Measurements from ENCODE around the gene UNG.
A peak's percentile ranks its signal among the peaks of the same experiment; 100 is the strongest.
"Not testable (repeated sequence)": the region's sequence is repeated elsewhere in the genome, so short reads cannot be mapped to it uniquely, and the experiment has no call there.

UNG gene

DNA sequence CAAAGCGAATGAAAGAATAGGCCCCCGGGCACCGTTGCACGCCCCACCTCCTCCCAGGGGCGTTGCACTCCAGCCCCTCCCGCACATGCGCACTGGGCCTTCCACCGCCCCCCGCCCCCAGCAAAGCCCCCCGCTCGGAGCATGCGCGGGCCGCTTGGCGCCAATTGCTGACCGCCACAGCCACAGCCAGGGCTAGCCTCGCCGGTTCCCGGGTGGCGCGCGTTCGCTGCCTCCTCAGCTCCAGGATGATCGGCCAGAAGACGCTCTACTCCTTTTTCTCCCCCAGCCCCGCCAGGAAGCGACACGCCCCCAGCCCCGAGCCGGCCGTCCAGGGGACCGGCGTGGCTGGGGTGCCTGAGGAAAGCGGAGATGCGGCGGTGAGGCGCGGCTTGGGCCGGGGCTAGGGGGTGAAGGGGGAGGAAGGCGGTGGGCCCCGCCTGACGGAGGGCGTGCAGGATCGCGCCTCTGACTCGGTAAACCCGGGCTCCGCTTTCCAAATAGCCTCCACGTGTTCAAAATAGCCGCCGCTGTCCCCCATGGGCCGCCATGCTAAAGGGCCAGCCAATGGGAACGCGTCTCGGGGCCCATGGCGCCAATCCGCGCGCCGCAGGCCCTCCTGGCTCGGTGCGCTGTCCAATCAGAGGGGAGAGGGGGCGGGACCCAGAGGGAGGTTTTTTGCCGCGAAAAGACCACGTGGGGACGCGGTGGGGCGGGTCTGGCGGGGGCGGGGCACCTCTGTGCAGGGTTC lies at the start of gene UNG:
Gene UNG, plus strand, starts transcription at position 163 of the 748 bp plus-strand sequence. Its CDS starts 83 bp downstream, at position 246.
- DNase-seq (ENCODE audit: low spot score) = peak; percentile 99

DNA sequence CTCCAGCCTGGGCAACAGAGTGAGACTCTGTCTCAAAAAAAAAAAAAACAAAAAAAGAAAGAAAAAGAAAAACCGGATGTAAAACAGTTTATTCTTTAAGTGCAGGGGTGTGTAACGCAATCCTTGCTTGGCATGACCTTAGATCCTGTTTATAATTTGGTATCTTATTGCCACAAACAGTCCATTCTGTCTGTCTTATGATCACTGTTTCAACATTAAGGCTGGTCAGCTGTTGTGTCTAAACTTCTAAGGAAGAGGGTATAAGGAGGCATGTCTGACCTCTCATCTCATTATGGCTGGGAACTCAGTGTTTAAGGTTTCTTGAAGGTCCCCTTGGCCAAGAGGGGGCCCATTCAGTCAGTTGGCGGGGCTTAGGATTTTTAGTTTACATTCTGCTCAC lies 48.7 kb upstream of the UNG start:
- DNase-seq (ENCODE audit: low spot score) = not testable (repeated sequence)

- DNase-seq (ENCODE audit: low spot score) = not testable (repeated sequence)
Observed at GRCh38 chr12:109049794-109050193, 47.6 kb upstream of the UNG start.

GRCh38 chr12:109052097-109052413 lies 45.3 kb upstream of the UNG start:
- no peak for DNase-seq (ENCODE audit: low spot score)

GRCh38 chr12:109052414-109053323 lies 44.7 kb upstream of the UNG start, which contains the start of gene USP30:
TSS of gene USP30 (plus strand) at chr12:109052576. CDS start at chr12:109052679, 103 bp downstream.
- peak; percentile 91 for DNase-seq (ENCODE audit: low spot score)

DNA sequence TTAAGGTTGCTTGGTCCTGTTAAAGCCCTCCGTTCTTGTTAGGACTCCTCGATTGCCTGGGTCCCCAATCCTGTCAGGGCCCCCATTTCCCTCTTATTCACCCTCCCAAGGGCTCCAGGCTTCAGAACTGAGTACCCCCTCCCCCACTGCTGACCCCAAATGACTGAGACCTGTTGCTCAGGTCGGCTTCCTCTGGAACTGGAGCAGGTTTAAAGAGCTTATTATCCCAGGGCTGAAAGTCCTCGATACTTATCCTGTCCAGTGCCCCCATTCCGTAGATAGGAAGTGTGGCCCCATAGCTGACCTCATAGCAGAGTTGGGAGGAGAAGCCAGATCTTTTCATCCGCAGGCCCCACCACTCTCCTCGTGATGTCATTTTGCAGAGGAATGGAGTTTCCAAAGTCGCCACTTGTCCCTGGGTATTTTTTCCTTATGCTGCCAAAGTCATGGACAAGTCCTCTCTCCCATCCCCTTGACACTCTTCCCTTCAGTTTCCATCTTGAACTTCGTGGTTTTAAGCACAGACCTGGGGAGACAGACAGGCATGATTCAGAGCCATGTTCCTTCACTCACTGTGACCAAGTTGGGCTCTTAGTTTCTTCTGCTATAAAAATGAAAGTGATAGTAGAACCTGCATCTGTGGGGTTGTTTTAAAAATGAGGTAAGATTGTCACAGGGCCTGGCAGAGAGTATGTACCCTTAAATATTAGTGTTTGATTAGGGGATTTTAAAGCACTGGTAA lies 43.8 kb upstream of the UNG start:
- no peak for DNase-seq (ENCODE audit: low spot score)

- DNase-seq (ENCODE audit: low spot score) = not testable (repeated sequence)
Observed at GRCh38 chr12:109054124-109054513, 43.3 kb upstream of the UNG start.

- DNase-seq (ENCODE audit: low spot score) = no peak
Observed at GRCh38 chr12:109054520-109054919, 42.9 kb upstream of the UNG start.

- DNase-seq (ENCODE audit: low spot score) = no peak
Observed at GRCh38 chr12:109056891-109057290, 40.5 kb upstream of the UNG start.

DNA sequence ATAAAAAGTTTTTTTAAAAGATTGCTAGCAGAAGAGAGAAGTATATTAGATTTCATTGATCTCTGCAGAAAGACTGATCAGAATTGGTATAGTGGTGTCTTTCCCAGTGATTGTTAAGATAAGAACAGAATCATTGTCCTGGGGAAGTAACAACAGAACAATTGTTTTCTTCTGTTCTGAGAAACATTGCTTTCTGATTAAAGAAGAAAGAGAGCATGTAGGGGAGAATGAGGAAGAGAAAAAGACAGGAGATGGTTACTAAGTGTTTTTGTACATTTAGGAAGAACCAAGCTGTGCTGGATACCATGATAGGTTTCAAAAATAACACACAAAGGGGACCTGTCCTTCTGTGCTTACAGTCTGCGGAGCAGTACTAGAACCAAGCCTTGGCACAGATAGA lies 40.0 kb upstream of the UNG start:
- no peak for DNase-seq (ENCODE audit: low spot score)

GRCh38 chr12:109058773-109059172 lies 38.6 kb upstream of the UNG start:
- no peak for DNase-seq (ENCODE audit: low spot score)

DNA sequence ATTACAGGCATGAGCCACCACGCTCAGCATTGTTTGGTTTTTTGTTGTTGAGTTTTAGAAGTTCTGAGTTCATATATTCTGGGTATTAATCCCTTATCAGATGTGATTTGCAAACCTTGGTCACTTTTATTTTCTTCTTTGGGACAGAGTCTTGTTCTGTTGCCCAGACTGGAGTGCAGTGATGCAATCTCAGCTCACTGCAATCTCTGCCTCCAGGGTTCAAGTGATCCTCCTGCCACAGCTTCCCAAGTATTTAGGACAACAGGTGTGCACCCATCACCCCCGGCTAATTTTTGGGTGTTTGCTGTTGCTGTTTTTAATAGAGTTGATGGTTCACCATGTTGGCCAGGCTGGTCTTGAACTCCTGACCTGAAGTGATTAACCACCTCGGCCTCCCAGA lies 33.3 kb upstream of the UNG start:
- no peak for DNase-seq (ENCODE audit: low spot score)

- DNase-seq (ENCODE audit: low spot score) = no peak
Observed at GRCh38 chr12:109065154-109065852, 32.1 kb upstream of the UNG start.

DNA sequence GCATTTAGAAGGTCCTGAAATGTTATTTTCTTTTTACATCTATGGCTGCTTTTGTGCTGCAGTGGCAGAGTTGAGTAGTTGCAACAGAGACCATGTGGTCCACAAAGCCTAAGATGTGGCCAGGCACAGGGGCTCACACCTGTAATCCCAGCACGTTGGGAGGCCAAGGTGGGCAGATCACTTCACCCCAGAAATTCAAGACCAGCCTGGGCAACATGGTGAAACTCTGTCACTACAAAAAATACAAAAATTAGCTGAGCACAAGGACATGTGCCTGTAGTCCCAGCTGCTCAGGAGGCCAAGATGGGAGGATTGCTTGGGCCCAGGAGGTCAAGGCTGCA lies 31.6 kb upstream of the UNG start:
- no peak for DNase-seq (ENCODE audit: low spot score)

- DNase-seq (ENCODE audit: low spot score) = no peak
Observed at GRCh38 chr12:109069307-109070271, 27.8 kb upstream of the UNG start.

DNA sequence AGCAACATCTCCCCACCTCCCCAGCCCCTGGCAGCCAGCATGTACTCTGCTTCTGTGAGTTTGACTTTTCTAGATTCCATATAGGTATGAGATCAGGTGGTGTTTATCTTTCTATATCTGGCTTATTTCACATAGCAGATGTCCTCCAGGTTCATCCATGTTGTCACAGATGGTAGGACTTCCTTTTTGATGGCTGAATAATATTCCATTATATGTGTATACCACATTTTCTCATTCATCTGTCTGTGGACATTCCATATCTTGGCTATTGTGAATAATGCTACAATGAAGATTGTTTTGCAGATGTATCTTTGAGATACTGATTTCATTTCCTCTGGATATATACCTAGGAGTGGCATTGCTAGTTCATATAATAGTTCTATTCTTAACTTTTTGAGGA lies 22.5 kb upstream of the UNG start:
- DNase-seq (ENCODE audit: low spot score) = no peak

- DNase-seq (ENCODE audit: low spot score) = no peak
Observed at GRCh38 chr12:109082751-109083150, 14.6 kb upstream of the UNG start.

DNA sequence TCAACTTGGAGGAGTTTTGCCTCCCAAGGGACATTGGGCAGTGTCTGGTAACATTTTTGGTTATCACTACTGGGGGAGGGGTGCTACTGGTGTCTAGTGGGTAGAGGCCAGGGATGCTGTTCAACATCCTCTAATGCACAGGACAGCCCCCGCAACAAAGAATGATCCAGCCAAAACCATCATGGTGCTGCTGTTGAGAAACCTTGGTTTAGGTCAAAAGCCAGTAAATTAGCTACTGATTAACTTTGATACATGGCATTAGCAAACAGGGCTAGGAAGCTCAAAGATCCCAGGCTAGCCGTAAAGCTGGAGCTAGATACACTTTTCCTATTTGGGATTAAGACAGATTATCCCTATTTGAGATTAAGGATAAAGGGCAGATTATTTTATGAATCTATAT lies 13.0 kb upstream of the UNG start:
- no peak for DNase-seq (ENCODE audit: low spot score)

DNA sequence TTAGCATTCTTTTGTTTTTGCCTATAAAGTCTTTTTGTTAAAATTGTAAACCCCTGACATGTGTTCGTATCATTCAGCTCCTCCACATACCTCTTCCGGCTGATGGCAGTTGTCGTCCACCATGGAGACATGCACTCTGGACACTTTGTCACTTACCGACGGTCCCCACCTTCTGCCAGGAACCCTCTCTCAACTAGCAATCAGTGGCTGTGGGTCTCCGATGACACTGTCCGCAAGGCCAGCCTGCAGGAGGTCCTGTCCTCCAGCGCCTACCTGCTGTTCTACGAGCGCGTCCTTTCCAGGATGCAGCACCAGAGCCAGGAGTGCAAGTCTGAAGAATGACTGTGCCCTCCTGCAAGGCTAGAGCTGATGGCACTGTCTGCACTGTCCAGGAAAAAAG lies 11.8 kb upstream of the UNG start:
- DNase-seq (ENCODE audit: low spot score) = no peak

GRCh38 chr12:109087250-109087649 lies 10.1 kb upstream of the UNG start:
- DNase-seq (ENCODE audit: low spot score) = no peak

DNA sequence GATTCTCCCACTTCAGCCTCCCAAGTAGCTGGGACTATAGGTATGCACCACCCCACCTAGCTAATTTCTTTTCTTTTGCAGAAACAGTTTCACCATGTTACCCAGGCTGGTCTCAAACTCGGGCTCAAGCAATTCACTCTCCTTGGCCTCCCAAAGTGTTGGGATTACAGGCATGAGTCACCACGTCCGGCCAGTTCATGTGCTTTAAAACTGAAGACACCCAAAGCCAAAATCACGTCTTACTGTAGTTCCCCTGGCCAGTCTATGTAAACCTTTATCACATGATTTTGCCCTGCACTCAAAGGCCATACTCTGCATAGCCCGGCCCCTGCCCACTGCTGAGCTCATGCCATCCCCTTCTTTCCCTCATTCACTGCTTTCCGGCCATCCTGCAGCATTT lies 8.6 kb upstream of the UNG start:
- DNase-seq (ENCODE audit: low spot score) = no peak
